LNCAP (cell line): ENCODE results near the gene DDX53.

ENCODE experiments used
- CTCF ChIP-seq: fragments of 450-650 bp; IDR thresholded peaks from 2 replicates; pipeline ENCODE4 v1.5.1; 2017; ENCODE audit warnings: mild to moderate bottlenecking

The DDX53 gene

DNA sequence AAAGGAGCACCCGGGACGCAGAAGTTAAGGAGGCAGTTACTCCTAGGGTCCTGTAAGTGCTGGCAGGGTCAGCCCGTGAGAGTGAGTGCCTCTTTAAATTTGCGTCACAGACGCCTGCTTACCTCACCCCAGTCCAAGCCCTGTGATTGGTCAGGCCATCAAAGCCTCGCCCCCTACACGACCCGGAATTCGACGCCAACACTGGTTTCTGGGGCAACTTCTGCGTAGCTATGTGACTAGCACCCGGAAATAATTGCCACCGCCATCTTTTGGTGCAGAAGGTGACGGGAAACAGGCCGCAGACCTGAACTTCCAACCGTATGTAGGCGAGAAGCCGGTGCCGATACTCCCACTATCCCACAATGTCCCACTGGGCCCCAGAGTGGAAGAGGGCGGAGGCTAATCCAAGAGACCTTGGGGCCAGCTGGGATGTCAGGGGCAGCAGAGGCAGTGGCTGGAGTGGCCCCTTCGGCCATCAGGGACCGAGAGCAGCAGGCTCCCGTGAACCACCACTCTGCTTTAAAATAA, at the start of gene DDX53:
DDX53 (plus strand) TSS at position 265 of the 528 bp plus-strand sequence; CDS start at position 363, 98 bp downstream.
- no peak for TF ChIP-seq CTCF

- TF ChIP-seq CTCF = no peak
These were observed 49.2 kb upstream of the DDX53 start for GRCh38 chrX:22950269-22951266.

GRCh38 chrX:22952010-22952409, 47.8 kb upstream of the DDX53 start:
- TF ChIP-seq CTCF = no peak

DNA sequence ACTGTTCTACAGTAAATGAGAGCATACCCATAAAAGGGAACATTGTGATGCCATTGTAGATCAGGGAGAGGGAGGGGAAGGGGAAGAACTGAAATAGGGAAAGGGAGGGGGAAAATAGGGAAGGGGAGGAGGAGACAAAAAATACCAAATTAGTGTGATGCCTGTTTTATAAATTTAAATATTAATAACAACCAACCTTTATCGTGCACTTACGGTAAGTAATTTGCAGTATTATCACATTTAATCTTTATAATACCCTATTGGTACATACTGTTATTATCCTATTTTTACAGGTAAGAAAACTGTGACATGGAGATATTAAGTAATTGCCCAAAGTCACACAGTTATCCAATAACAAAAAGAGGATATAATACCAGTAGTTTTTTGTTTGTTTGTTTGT, 41.5 kb upstream of the DDX53 start:
- TF ChIP-seq CTCF = no peak

- no peak for TF ChIP-seq CTCF
These were observed 40.4 kb upstream of the DDX53 start for GRCh38 chrX:22959204-22959920.

DNA sequence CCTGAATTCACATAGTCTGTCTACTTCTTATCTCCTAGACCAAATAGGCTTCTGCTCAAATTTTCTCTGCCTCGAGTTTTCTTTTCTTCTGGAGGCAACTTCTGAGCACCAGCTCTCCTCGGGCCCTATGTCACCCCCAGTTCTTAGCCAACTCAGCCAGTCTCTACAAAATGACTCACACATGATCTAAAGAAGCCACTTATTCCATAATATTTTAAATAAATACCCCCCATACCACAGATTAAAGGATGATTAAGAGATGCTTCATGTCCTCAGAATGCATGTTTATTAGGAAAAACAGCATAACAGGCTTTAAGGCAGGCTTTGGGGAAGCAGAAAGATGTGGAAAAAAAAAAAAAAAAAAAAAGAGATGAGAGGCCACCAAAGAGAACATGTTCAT, 36.6 kb upstream of the DDX53 start:
- no peak for TF ChIP-seq CTCF

GRCh38 chrX:22968494-22968893, 31.3 kb upstream of the DDX53 start:
- TF ChIP-seq CTCF = no peak
